ENCODE measurements around the gene TTC28. TPM values are rescaled to one million over a fixed set of nuclear protein-coding genes. Genes with fewer than 3 reads are reported as not detected.

The TTC28 gene
- total and polyA plus RNA-seq, 10 of the 15 experiments (the other 5 are each of a cell fraction or from before 2014, with no cell fraction given), result 0.15 to 8.4 (median 1.4) TPM

GRCh38 chr22:28658448-28658847, 21.2 kb downstream of the TTC28 start:
- DNase-seq (ENCODE audit: low read depth, low spot score), result no peak
- BruUV-seq (replicated peaks), result no TSS peak
- Histone ChIP-seq H3K27me3 (replicated peaks in 1 of 2; ENCODE audit: control insufficient read depth in 2 of 2, insufficient read depth in 2 of 2, low read length in 1 of 2) (peaks cover 0 to 2% of the 10 kb centered on the region in 2 experiments; a peak in 2 of 4 replicates), H3K9me3 (replicated peaks; ENCODE audit: control insufficient read depth, insufficient read depth, low read length) (no peaks in the 10 kb centered on the region), H3K9ac (ENCODE audit: control insufficient read depth, insufficient read depth, low read length) (no peak overlapping the region), H3K4me1 (ENCODE audit: control insufficient read depth, insufficient read depth, low read length) (no peaks in the 10 kb centered on the region), H3K79me2 (ENCODE audit: control insufficient read depth, insufficient read depth, low read length) (no peaks in the 10 kb centered on the region), H3K4me3 (no peak overlapping the region), H3K36me3 (ENCODE audit: control insufficient read depth in 2 of 2, insufficient read depth in 2 of 2, low read length in 1 of 2) (no peaks in the 10 kb centered on the region), H2AFZ (ENCODE audit: control insufficient read depth, low read depth, low read length) (no peak overlapping the region), H4K20me1 (ENCODE audit: control insufficient read depth, insufficient read depth) (no peaks in the 10 kb centered on the region), H3K4me2 (ENCODE audit: control insufficient read depth, insufficient read depth) (no peak overlapping the region), H3K27ac (ENCODE audit: control insufficient read depth, insufficient read depth) (no peak overlapping the region)
- intact Hi-C loops (cut with micrococcal nuclease; ENCODE audit: unreplicated experiment), result no loop called here
- RAD21 ChIA-PET (ENCODE audit: unreplicated experiment), result no interaction called here
- ATAC-seq, result no peak
- CTCF ChIA-PET, result no interaction called here
- SMC1A ChIA-PET (ENCODE audit: uncharacterized antibody, unreplicated experiment), result no interaction called here
- 2% methylated on average over 3 of the region's 3 CpGs for WGBS (ENCODE audit: insufficient coverage, insufficient replicate concordance, low lambda C conversion rate, missing lambda C conversion rate)
- FAIRE-seq, result no peak
- TF ChIP-seq, protein P1, sequence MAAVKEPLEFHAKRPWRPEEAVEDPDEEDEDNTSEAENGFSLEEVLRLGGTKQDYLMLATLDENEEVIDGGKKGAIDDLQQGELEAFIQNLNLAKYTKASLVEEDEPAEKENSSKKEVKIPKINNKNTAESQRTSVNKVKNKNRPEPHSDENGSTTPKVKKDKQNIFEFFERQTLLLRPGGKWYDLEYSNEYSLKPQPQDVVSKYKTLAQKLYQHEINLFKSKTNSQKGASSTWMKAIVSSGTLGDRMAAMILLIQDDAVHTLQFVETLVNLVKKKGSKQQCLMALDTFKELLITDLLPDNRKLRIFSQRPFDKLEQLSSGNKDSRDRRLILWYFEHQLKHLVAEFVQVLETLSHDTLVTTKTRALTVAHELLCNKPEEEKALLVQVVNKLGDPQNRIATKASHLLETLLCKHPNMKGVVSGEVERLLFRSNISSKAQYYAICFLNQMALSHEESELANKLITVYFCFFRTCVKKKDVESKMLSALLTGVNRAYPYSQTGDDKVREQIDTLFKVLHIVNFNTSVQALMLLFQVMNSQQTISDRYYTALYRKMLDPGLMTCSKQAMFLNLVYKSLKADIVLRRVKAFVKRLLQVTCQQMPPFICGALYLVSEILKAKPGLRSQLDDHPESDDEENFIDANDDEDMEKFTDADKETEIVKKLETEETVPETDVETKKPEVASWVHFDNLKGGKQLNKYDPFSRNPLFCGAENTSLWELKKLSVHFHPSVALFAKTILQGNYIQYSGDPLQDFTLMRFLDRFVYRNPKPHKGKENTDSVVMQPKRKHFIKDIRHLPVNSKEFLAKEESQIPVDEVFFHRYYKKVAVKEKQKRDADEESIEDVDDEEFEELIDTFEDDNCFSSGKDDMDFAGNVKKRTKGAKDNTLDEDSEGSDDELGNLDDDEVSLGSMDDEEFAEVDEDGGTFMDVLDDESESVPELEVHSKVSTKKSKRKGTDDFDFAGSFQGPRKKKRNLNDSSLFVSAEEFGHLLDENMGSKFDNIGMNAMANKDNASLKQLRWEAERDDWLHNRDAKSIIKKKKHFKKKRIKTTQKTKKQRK (IDR thresholded peaks at IDR 0.05; ENCODE audit: low read depth, low read length), result no peak
- TF ChIP-seq ELK1 (IDR thresholded peaks at IDR 0.05; ENCODE audit: low read depth, low read length) (no peak), STAT1 (conservative IDR thresholded peaks at IDR 0.05) (no peak), MYB (IDR thresholded peaks at IDR 0.05; ENCODE audit: borderline replicate concordance, low read depth, low read length) (no peak), SMAD1 (IDR thresholded peaks at IDR 0.05; ENCODE audit: low read depth, partially characterized antibody) (no peak), ZBTB11 (CRISPR knock-in tag; IDR thresholded peaks at IDR 0.05) (no peak), CHD2 (IDR thresholded peaks at IDR 0.05; ENCODE audit: borderline replicate concordance, low read depth, low read length) (no peak), ATF2 (IDR thresholded peaks at IDR 0.05; ENCODE audit: low read length) (no peak), SUZ12 (IDR thresholded peaks at IDR 0.05; ENCODE audit: unreplicated experiment) (no peak), TCF7 (IDR thresholded peaks at IDR 0.05; ENCODE audit: borderline replicate concordance) (no peak), SREBF1 (IDR thresholded peaks at IDR 0.05; ENCODE audit: low read length) (no peak), NBN (IDR thresholded peaks at IDR 0.05) (no peak), EP300 (IDR thresholded peaks at IDR 0.05; ENCODE audit: borderline replicate concordance in 1 of 2, control insufficient read depth in 1 of 2, low read depth in 2 of 2, low read length in 2 of 2) (no peak), ZNF622 (IDR thresholded peaks at IDR 0.05) (no peak), JUND (IDR thresholded peaks at IDR 0.05; ENCODE audit: low read depth, low read length) (no peak)
- in situ Hi-C loops (cut with MboI), result no loop called here
- POLR2A ChIA-PET, result interaction anchor here (0.6 kb wide), 1 partner anchor 510 kb away, joined by 4 read pairs; no protein-coding TSS in a partner anchor

Measured in GM12878 (cell line).